T-cell (primary cell): Measurements from ENCODE around the gene DGKZ. TPM values are rescaled to one million over a fixed set of nuclear protein-coding genes. Genes with fewer than 3 reads are reported as not detected.

Experiments
- ATAC-seq, 4 experiments: fragments of 200-7000 bp in 3 of 4; fragments of 150-1000 bp in 1 of 4; cut with Tn5 transposase; replicated peaks in 1 of 4; 1 replicate in 3 of 4; 2 replicates in 1 of 4; pipeline ENCODE4 v1.10.0; 2021; ENCODE audit warnings: moderate library complexity in 3 of 4, mild to moderate bottlenecking in 2 of 4, moderate number of reproducible peaks in 1 of 4
- CTCF ChIA-PET, 2 donors: fragments of 300-600 bp; sonication (Branson Sonifier 250); formaldehyde crosslinking; loops; one replicate each; lab custom pipeline; 2022; ENCODE audit warnings: antibody characterized with exemption in 2 of 2; lab: Charles Lee
- POLR2A ChIA-PET, 2 donors: fragments of 300-600 bp; sonication (Branson Sonifier 250); formaldehyde crosslinking; loops; one replicate each; lab custom pipeline; 2022; ENCODE audit warnings: antibody characterized with exemption in 2 of 2; lab: Charles Lee
- DNase-seq, 35 experiments: peaks; one replicate each; pipeline versions ENCODE4 v3.0.0 to v3.0.0-alpha.2; 2013 to 2023
- H3K27ac ChIP-seq: one replicate; pipeline ENCODE4 v1.5.1; 2013; ENCODE audit warnings: low read length
- H3K27me3 ChIP-seq, 2 experiments: replicated peaks in 1 of 2; 1 replicate in 1 of 2; 2 replicates in 1 of 2; pipeline versions ENCODE4 v1.6.1 to v1.7.0; 2013; ENCODE audit warnings: low read length in 1 of 2, mixed read lengths in 1 of 2; ENCODE audit not compliant: control insufficient read depth in 2 of 2, insufficient read depth in 2 of 2; ENCODE audit errors: extremely low read depth in 1 of 2
- H3K36me3 ChIP-seq, 2 donors: 1 replicate in 1 of 2; 2 replicates in 1 of 2; pipeline versions ENCODE4 v1.6.1 to v1.7.0; 2013; ENCODE audit warnings: low read length in 1 of 2; ENCODE audit not compliant: control insufficient read depth in 2 of 2, insufficient read depth in 1 of 2; ENCODE audit errors: extremely low read depth in 1 of 2
- H3K4me1 ChIP-seq, 2 experiments: 1 replicate in 1 of 2; 2 replicates in 1 of 2; pipeline versions ENCODE4 v1.6.1 to v1.7.0; 2013; ENCODE audit warnings: low read length in 2 of 2, mixed read lengths in 1 of 2; ENCODE audit not compliant: insufficient read depth in 2 of 2, control insufficient read depth in 1 of 2; ENCODE audit errors: extremely low read depth in 1 of 2
- H3K4me3 ChIP-seq, 2 donors: 1 replicate in 1 of 2; 2 replicates in 1 of 2; pipeline versions ENCODE4 v1.5.1 to v1.7.0; 2013; ENCODE audit warnings: mild to moderate bottlenecking in 2 of 2, low read length in 1 of 2, moderate library complexity in 1 of 2; ENCODE audit not compliant: control insufficient read depth in 1 of 2; ENCODE audit errors: extremely low read depth in 1 of 2
- H3K9me3 ChIP-seq: 2 replicates; pipeline ENCODE4 v1.7.0; 2013
- H3K27ac Mint-ChIP-seq, 2 donors: one replicate each; pipeline ENCODE4 v1.8.0; 2020 to 2021; ENCODE audit warnings: mild to moderate bottlenecking in 2 of 2, mixed read lengths in 2 of 2
- H3K27me3 Mint-ChIP-seq, 2 donors: one replicate each; pipeline ENCODE4 v1.8.0; 2021 to 2022; ENCODE audit warnings: mixed read lengths in 2 of 2
- H3K36me3 Mint-ChIP-seq: one replicate; pipeline ENCODE4 v1.8.0; 2021; ENCODE audit warnings: mixed read lengths
- H3K4me1 Mint-ChIP-seq, 3 donors: one replicate each; pipeline ENCODE4 v1.8.0; 2020 to 2022; ENCODE audit warnings: mixed read lengths in 3 of 3, mild to moderate bottlenecking in 1 of 3
- H3K4me3 Mint-ChIP-seq, 3 donors: one replicate each; pipeline ENCODE4 v1.8.0; 2020 to 2022; ENCODE audit warnings: mild to moderate bottlenecking in 3 of 3, mixed read lengths in 3 of 3, moderate library complexity in 3 of 3
- H3K9me3 Mint-ChIP-seq, 3 donors: one replicate each; pipeline ENCODE4 v1.8.0; 2020 to 2022; ENCODE audit warnings: mixed read lengths in 3 of 3
- WGBS: methylation state at CpG from one replicate; pipeline ENCODE4 v1.1.5; 2013; ENCODE audit warnings: missing lambda C conversion rate; ENCODE audit not compliant: insufficient coverage; 5-methylcytosine and 5-hydroxymethylcytosine counted together
- total RNA-seq, 35 experiments: library from RNA in 6 of 35; stranded (reverse) in 6 of 35; fragments of 120-200 nt in 1 of 35; gene quantifications; one replicate each; pipeline versions ENCODE4 v1.2.1 to v1.2.4 and lab custom pipeline; 2013 to 2026

The DGKZ gene
- total RNA-seq, 5 donors from 2014 or later (not counting 1 experiment from before 2014, with no cell fraction given): 235 to 318 (median 251) TPM

GRCh38 chr11:46392421-46393230 is 45.4 kb downstream of the DGKZ start:
- DNase-seq (peak; percentile 25 to 88 (median 69)), ATAC-seq (peak; percentile 82 to 87 (median 84))
- no peak overlapping the region for H3K27ac Mint-ChIP-seq
- no peaks in the 10 kb centered on the region for H3K9me3 Mint-ChIP-seq
- H3K36me3 Mint-ChIP-seq: peaks cover 13% of the 10 kb centered on the region
- CTCF ChIA-PET: interaction anchor here (0.7 to 1.1 kb wide), 4 partner anchors 40 to 855 kb away, joined by 3 read pairs; no protein-coding TSS in a partner anchor
- peaks cover 24 to 35% (median 30%) of the 10 kb centered on the region in 3 donors for H3K4me1 Mint-ChIP-seq
- 2% methylated on average over 55 of the region's 71 CpGs for WGBS
- peak overlapping the region; percentile 57 to 81 (median 64) for H3K4me3 Mint-ChIP-seq
- Histone ChIP-seq H3K9me3 (no peaks in the 10 kb centered on the region), H3K27me3 (peaks cover 7 to 57% of the 10 kb centered on the region in 2 experiments), H3K36me3 (peaks cover 5 to 8% of the 10 kb centered on the region in 2 donors), H3K4me3 (peak overlapping the region; percentile 10 to 39), H3K27ac (no peak overlapping the region), H3K4me1 (peaks cover 9 to 49% of the 10 kb centered on the region in 2 experiments)
- H3K27me3 Mint-ChIP-seq: peaks cover 16 to 37% of the 10 kb centered on the region in 2 donors
- POLR2A ChIA-PET: interaction anchor here in 1 of 2 donors (0.5 to 0.6 kb wide), 2 partner anchors 114 to 154 kb away, joined by 3 to 6 read pairs; no protein-coding TSS in a partner anchor

- no peak overlapping the region for H3K27ac ChIP-seq
- WGBS: no CpG with 5 or more reads among the region's 4 CpGs
These were observed 46.0 kb downstream of the DGKZ start for GRCh38 chr11:46393231-46393616.

GRCh38 chr11:46393759-46394158 is 46.5 kb downstream of the DGKZ start:
- Mint-ChIP-seq H3K36me3 (peaks cover 21% of the 10 kb centered on the region), H3K27me3 (peaks cover 8 to 28% of the 10 kb centered on the region in 2 donors), H3K4me3 (no peak overlapping the region), H3K27ac (no peak overlapping the region), H3K4me1 (peaks cover 18 to 27% (median 20%) of the 10 kb centered on the region in 3 donors), H3K9me3 (no peaks in the 10 kb centered on the region)
- Histone ChIP-seq H3K27ac (no peak overlapping the region), H3K36me3 (peaks cover 8 to 10% of the 10 kb centered on the region in 2 donors), H3K4me1 (peaks cover 9 to 42% of the 10 kb centered on the region in 2 experiments), H3K4me3 (no peak overlapping the region), H3K27me3 (peaks cover 7 to 46% of the 10 kb centered on the region in 2 experiments), H3K9me3 (no peaks in the 10 kb centered on the region)
- WGBS: no CpG with 5 or more reads among the region's 4 CpGs
- DNase-seq: no peak
- no peak for ATAC-seq
- CTCF ChIA-PET: no interaction called here
- POLR2A ChIA-PET: no interaction called here

More at GRCh38 chr11:46393231-46393616, 46.0 kb downstream of the DGKZ start:
- DNase-seq (no peak), ATAC-seq (no peak)
- Mint-ChIP-seq H3K9me3 (no peaks in the 10 kb centered on the region), H3K27me3 (peaks cover 12 to 32% of the 10 kb centered on the region in 2 donors), H3K4me1 (peaks cover 21 to 31% (median 25%) of the 10 kb centered on the region in 3 donors), H3K27ac (no peak overlapping the region), H3K36me3 (peaks cover 19% of the 10 kb centered on the region), H3K4me3 (peak overlapping the region; percentile 57 to 81 (median 64))
- POLR2A ChIA-PET: no interaction called here
- Histone ChIP-seq H3K4me3 (no peak overlapping the region), H3K9me3 (no peaks in the 10 kb centered on the region), H3K4me1 (peaks cover 9 to 43% of the 10 kb centered on the region in 2 experiments), H3K36me3 (peaks cover 8 to 10% of the 10 kb centered on the region in 2 donors), H3K27me3 (peaks cover 7 to 51% of the 10 kb centered on the region in 2 experiments)
- CTCF ChIA-PET: interaction anchor here in 1 of 2 donors (1.0 kb wide), 1 partner anchor 427 kb away, joined by 3 read pairs; no protein-coding TSS in a partner anchor

- 97% methylated on average over 12 of the region's 19 CpGs for WGBS
- ChIA-PET POLR2A (no interaction called here), CTCF (no interaction called here)
These were observed 50.3 kb downstream of the DGKZ start for GRCh38 chr11:46397526-46397925.

GRCh38 chr11:46402957-46403902 is 56.0 kb downstream of the DGKZ start:
- no peak overlapping the region for H3K27ac Mint-ChIP-seq
- no peak overlapping the region for H3K4me3 Mint-ChIP-seq
- no peaks in the 10 kb centered on the region for H3K4me1 ChIP-seq
- POLR2A ChIA-PET: no interaction called here
- H3K27me3 ChIP-seq: no peaks in the 10 kb centered on the region
- no peaks in the 10 kb centered on the region for H3K9me3 ChIP-seq
- peaks cover 56% of the 10 kb centered on the region for H3K36me3 Mint-ChIP-seq
- no peak for ATAC-seq
- CTCF ChIA-PET: no interaction called here
- DNase-seq: no peak
- H3K36me3 ChIP-seq: peaks cover 15 to 55% of the 10 kb centered on the region in 2 donors
- H3K9me3 Mint-ChIP-seq: no peaks in the 10 kb centered on the region
- no peaks in the 10 kb centered on the region for H3K27me3 Mint-ChIP-seq
- no peak overlapping the region for H3K27ac ChIP-seq
- H3K4me3 ChIP-seq: no peak overlapping the region
- H3K4me1 Mint-ChIP-seq: no peaks in the 10 kb centered on the region
- WGBS: 100% methylated on average over 3 of the region's 6 CpGs

More at GRCh38 chr11:46397526-46397925, 50.3 kb downstream of the DGKZ start:
- Mint-ChIP-seq H3K36me3 (peaks cover 36% of the 10 kb centered on the region), H3K27ac (no peak overlapping the region), H3K4me3 (no peak overlapping the region), H3K27me3 (peaks cover 7% of the 10 kb centered on the region in 2 donors), H3K4me1 (peaks cover 6 to 12% (median 7%) of the 10 kb centered on the region in 3 donors), H3K9me3 (no peaks in the 10 kb centered on the region)
- Histone ChIP-seq H3K27me3 (peaks cover 0 to 13% of the 10 kb centered on the region in 2 experiments), H3K4me3 (no peak overlapping the region), H3K27ac (no peak overlapping the region), H3K36me3 (peaks cover 10 to 19% of the 10 kb centered on the region in 2 donors), H3K4me1 (peaks cover 0 to 9% of the 10 kb centered on the region in 2 experiments), H3K9me3 (no peaks in the 10 kb centered on the region)
- no peak for DNase-seq
- no peak for ATAC-seq
